Measurements from ENCODE around the gene TMEM89.

The TMEM89 gene

GRCh38 chr3:48623851-48624547 is 2.4 kb upstream of the TMEM89 start:
- in situ Hi-C loops (cut with HindIII; ENCODE audit: low sequenced_read_pairs): no loop called here

- in situ Hi-C loops (cut with HindIII; ENCODE audit: low sequenced_read_pairs): no loop called here
Measured at GRCh38 chr3:48619541-48620524, 1.7 kb downstream of the TMEM89 start.

GRCh38 chr3:48617559-48617958 is 4.0 kb downstream of the TMEM89 start:
- in situ Hi-C loops (cut with HindIII; ENCODE audit: low sequenced_read_pairs): no loop called here

- in situ Hi-C loops (cut with HindIII; ENCODE audit: low sequenced_read_pairs): no loop called here
Measured at GRCh38 chr3:48614044-48614443, 7.5 kb downstream of the TMEM89 start.

- in situ Hi-C loops (cut with HindIII; ENCODE audit: low sequenced_read_pairs): no loop called here
Measured at GRCh38 chr3:48612309-48612708, 9.3 kb downstream of the TMEM89 start.

GRCh38 chr3:48609088-48610005 is 12.2 kb downstream of the TMEM89 start, which contains the start of gene UQCRC1:
UQCRC1 (minus strand) TSS chr3:48609646; CDS start chr3:48609620, 26 bp downstream.
- in situ Hi-C loops (cut with HindIII; ENCODE audit: low sequenced_read_pairs): no loop called here

DNA sequence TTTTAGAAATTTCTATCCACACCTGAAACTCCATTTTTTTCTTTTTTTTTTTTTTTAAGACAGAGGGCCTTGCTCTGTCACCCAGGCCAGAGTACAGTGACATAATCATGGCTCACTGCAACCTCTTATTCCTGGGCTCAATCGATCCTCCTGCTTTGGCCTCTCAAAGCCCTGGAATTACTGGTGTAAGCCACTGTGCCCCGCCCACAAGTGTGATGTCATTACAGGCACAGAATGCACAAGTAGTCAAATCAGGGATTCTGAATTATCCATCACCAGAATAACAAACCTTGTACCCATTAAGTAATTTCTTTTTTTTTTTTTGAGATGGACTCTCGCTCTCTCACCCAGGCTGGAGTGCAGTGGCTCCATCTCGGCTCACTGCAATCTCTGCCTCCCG is 14.1 kb downstream of the TMEM89 start:
- in situ Hi-C loops (cut with HindIII; ENCODE audit: low sequenced_read_pairs): no loop called here

GRCh38 chr3:48601622-48601994 is 20.0 kb downstream of the TMEM89 start:
- in situ Hi-C loops (cut with HindIII; ENCODE audit: low sequenced_read_pairs): no loop called here

DNA sequence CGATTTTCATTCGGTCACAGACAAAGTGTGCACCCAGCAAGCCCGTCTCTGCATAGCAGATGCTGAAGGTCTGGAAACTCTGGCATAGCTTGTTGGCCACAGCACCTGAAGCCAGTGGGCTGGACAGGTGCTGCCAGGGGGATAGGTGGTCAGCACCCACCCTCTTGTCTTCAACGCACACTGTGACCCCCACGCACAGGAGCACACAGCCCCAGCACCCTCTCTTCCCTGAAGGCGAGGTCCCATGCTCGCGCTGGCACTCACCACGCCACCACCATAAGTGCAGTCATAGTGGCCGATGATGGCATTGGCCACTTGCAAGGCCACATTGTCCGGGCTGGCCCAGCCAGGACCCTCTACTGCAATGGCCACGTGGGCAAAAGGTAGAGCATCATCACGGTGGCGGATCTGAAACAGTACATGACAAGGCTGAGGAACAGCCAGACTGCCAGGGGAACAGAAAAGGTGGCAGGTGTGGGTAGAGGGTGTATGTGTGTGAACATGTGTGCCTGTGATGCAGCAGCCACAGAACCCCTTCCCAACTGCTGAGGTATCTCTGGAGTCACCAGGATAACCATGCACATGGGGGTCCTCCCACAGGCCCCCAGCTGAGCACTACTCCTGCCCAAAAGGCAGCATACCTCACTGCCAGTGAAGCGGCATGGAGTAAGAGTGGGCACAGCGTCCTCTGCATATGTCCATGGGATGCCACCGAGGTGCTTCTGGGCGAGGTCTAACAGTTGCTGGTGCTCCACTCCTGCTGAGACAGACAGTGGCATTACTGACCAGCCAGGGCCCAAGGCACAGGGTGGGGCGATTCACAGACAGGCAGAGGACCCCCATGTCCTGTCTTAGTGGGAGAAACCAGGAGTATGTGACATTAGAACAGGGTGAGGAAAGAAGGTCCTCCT is 20.6 kb downstream of the TMEM89 start:
- in situ Hi-C loops (cut with HindIII; ENCODE audit: low sequenced_read_pairs): no loop called here

GRCh38 chr3:48599509-48600285 is 21.9 kb downstream of the TMEM89 start:
- in situ Hi-C loops (cut with HindIII; ENCODE audit: low sequenced_read_pairs): no loop called here

GRCh38 chr3:48599077-48599501 is 22.5 kb downstream of the TMEM89 start:
- in situ Hi-C loops (cut with HindIII; ENCODE audit: low sequenced_read_pairs): no loop called here

GRCh38 chr3:48598323-48599076 is 23.1 kb downstream of the TMEM89 start:
- in situ Hi-C loops (cut with HindIII; ENCODE audit: low sequenced_read_pairs): no loop called here

- in situ Hi-C loops (cut with HindIII; ENCODE audit: low sequenced_read_pairs): no loop called here
Measured at GRCh38 chr3:48597408-48597800, 24.2 kb downstream of the TMEM89 start.

DNA sequence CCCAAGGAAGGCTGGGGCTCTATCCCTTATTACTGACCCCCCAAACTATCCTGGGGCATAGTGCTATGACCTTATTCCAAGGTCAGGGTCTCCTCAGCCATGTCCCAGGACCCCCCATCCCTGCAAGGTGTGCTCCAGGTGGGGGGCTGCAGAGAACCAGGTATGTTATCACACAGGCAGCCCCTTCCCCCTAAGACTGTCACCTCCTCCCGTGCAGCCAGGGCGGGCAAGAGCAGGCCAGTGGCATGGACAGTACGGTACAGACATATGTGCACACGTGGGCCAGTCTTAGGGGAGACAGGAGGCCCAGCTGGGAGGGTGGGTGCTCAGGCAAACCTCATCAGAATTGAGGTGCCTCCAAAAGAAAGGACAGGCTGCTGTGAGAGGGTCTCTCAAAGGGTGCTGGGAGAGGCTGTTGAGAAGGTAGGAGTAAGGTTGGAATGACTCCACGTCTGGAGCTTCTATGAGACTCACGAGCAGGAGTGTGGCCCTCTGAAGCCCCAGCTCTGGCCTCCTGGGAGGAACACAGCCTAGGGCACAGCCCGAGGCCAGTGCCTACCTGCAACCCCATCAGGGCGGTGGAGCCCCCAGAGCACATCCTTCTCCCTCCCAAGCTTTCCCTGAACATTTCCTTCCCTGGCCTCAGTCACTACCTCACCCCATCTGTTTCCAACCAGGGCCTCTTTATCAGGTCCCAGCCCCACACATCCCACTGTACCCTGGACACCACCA is 24.7 kb downstream of the TMEM89 start:
- in situ Hi-C loops (cut with HindIII; ENCODE audit: low sequenced_read_pairs): no loop called here

- in situ Hi-C loops (cut with HindIII; ENCODE audit: low sequenced_read_pairs): no loop called here
Measured at GRCh38 chr3:48596157-48596556, 25.4 kb downstream of the TMEM89 start.

DNA sequence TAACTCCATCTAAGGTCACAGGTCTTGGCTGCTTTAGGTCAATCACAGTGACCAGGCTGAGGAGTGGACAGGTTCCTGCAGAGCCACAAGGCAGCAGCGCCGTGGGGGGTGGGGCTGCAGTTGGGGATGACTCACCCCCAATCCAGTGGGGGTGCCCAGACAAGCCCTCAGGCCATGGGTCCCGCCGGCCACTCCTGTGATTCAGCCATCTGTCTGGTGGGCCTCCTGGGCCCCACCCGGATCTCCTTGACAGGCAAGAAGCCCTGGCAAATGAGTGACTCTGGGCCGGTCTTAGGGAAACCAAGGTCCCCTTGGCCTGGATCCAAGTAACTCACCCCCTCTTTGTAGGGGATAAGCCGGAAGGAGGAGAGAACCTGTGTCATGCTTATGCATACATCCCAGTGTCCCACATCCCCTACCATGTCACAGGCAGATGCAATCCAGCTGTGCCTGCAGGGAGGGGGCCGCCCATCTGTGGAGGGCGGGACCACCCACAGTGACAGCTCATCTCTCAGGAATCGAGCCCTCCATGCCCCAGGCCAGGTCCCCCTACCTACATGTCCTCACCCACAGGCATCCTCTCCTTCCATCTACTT is 25.9 kb downstream of the TMEM89 start:
- in situ Hi-C loops (cut with HindIII; ENCODE audit: low sequenced_read_pairs): no loop called here

DNA sequence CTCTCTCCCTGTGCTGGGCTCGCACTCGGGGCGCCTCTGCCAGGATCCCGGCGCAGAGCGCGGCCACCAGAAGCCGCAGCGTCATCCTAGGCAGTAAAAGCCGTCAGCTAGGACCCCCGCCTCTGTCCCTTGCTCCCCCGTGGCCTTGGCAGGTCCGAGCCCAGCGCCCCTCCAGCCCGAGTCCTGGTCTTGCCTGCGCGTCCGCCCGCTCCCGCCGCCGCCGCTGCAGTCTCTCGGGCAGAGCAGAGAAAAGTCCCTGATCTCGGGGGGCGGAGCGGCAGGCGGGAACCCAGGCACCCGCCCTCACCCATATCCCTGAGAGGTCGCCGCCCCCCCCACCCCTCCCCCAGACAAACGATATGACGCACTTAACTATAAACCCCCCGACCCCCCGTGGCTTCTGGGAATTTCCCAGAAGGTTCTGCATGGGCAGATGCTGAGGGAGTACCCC is 26.5 kb downstream of the TMEM89 start, which contains the start of gene COL7A1:
Gene COL7A1 (minus strand): TSS at position 255 of the 451 bp plus-strand sequence. CDS start 170 bp downstream, at position 85.
- in situ Hi-C loops (cut with HindIII; ENCODE audit: low sequenced_read_pairs): no loop called here

Data from endothelial cell of hepatic sinusoid (primary cell).